GM18526 (cell line): ENCODE measurements around the gene COL5A1.

Experiments used
- POLR2A ChIP-seq: IDR thresholded peaks from 3 replicates; pipeline ENCODE4 v1.6.1; 2011; ENCODE audit not compliant: insufficient read length; ENCODE audit errors: extremely low read depth

Gene COL5A1

GRCh38 chr9:134890155-134890495, 248.5 kb downstream of the COL5A1 start:
- TF ChIP-seq POLR2A = no peak

- no peak for TF ChIP-seq POLR2A
These were observed 249.4 kb downstream of the COL5A1 start for GRCh38 chr9:134891053-134891452.

DNA sequence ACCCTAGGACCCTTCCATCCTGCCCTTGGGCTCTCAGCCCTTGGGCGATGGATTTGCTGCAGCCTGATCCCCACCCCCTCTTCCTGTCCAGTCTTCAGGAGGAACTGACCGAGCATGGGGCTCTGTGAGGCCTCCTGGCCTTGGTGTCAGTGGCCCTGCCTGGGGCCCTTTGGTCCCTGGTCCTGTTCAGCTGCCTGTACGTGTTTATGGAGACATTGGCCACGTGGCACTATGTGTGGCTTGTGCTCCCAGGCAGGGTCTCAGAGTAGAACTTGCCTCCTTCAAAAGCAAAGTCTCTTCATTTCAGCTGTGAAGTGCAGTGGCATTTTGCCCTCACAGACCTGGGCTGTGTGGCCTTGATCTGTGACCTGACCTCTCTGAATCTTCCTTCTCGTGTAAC, 250.1 kb downstream of the COL5A1 start:
- TF ChIP-seq POLR2A = no peak

- no peak for TF ChIP-seq POLR2A
These were observed 250.6 kb downstream of the COL5A1 start for GRCh38 chr9:134892221-134892620.

- TF ChIP-seq POLR2A = no peak
These were observed 251.3 kb downstream of the COL5A1 start for GRCh38 chr9:134892820-134893420.
